IPS-11a (cell line): ENCODE data around the gene TNNI2.

Experiments used
- H3K4me3 ChIP-seq: one replicate; pipeline ENCODE4 v1.5.1; 2013; ENCODE audit warnings: low read depth, low read length, control low read depth

Gene TNNI2

GRCh38 chr11:1844221-1845094 is 5.7 kb downstream of the TNNI2 start:
- no peak overlapping the region for H3K4me3 ChIP-seq

- H3K4me3 ChIP-seq, result no peak overlapping the region
These were observed 6.3 kb downstream of the TNNI2 start for GRCh38 chr11:1845095-1845429.

GRCh38 chr11:1845561-1846452 is 7.0 kb downstream of the TNNI2 start:
- no peak overlapping the region for H3K4me3 ChIP-seq

GRCh38 chr11:1846453-1846932 is 7.7 kb downstream of the TNNI2 start:
- H3K4me3 ChIP-seq, result no peak overlapping the region

- no peak overlapping the region for H3K4me3 ChIP-seq
These were observed 8.4 kb downstream of the TNNI2 start for GRCh38 chr11:1847006-1847735.

GRCh38 chr11:1847926-1848639 is 9.3 kb downstream of the TNNI2 start:
- H3K4me3 ChIP-seq, result no peak overlapping the region

GRCh38 chr11:1848640-1849430 is 10.1 kb downstream of the TNNI2 start:
- H3K4me3 ChIP-seq, result no peak overlapping the region

GRCh38 chr11:1851468-1852180 is 12.8 kb downstream of the TNNI2 start:
- H3K4me3 ChIP-seq, result no peak overlapping the region

- H3K4me3 ChIP-seq, result no peak overlapping the region
These were observed 13.6 kb downstream of the TNNI2 start for GRCh38 chr11:1852271-1852876.

- H3K4me3 ChIP-seq, result no peak within 1 kb of the TSS
These were observed 14.1 kb downstream of the TNNI2 start, which contains the start of gene LSP1 for GRCh38 chr11:1852877-1853276. Gene LSP1 (plus strand): TSS chr11:1853084. CDS start chr11:1853145, 61 bp downstream.

- no peak overlapping the region for H3K4me3 ChIP-seq
These were observed 14.8 kb downstream of the TNNI2 start for GRCh38 chr11:1853376-1854131.

- no peak overlapping the region for H3K4me3 ChIP-seq
These were observed 15.6 kb downstream of the TNNI2 start for GRCh38 chr11:1854132-1854948.

GRCh38 chr11:1854949-1855885 is 16.4 kb downstream of the TNNI2 start:
- no peak overlapping the region for H3K4me3 ChIP-seq

GRCh38 chr11:1855886-1856265 is 17.1 kb downstream of the TNNI2 start:
- no peak overlapping the region for H3K4me3 ChIP-seq

GRCh38 chr11:1856306-1857005 is 17.7 kb downstream of the TNNI2 start:
- no peak overlapping the region for H3K4me3 ChIP-seq
